Measurements from ENCODE around the gene SPRY1.

SPRY1 gene

DNA sequence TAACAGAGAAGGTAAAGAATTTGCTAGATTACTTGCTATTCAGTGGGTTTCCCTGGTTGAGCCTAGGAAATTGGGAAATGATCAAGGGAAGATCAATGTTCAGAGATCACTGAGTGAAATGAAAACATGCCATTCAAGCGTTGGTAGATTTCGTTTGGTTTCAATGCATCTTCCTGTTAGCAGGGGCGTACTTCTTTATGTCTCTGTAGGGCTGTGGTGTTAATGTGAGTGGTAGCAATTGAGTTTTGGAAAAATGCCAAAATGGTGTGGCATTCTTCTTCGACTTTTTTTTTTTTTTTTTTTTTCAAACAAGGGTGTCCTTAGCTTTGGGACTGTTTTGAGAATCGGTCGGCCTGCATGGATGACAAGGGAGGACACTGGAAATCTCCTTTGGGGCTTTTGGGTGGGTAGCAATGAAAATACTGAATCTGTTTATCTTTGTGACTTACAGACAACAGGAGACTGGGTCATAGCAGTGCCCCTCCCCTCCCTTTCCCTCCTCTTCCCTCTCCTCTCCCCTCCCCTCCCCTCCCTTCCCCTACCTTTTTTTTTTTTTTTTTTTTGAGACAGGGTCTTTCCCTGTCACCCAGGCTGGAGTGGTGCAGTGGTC is 50.4 kb downstream of the SPRY1 start:
- no peak for DNase-seq

DNA sequence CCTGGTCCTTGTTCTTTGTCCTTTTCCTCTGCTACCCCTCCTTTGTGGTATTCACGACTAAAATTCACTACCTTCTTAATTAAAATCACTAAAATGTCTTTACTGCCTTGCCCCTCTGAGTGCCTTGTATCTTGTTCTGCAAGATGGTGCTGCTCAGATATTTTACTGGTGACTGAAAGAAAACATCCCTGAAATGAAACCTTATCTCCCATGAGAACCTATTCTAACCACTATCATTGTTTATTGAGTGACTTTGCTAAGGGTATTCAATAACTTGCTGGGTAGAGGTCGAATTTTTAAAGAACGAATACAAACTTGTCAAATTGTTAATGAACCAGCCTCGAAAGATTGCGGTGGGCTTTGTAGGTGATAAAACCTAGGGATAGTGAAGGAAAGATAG is 52.8 kb downstream of the SPRY1 start:
- no peak for DNase-seq

DNA sequence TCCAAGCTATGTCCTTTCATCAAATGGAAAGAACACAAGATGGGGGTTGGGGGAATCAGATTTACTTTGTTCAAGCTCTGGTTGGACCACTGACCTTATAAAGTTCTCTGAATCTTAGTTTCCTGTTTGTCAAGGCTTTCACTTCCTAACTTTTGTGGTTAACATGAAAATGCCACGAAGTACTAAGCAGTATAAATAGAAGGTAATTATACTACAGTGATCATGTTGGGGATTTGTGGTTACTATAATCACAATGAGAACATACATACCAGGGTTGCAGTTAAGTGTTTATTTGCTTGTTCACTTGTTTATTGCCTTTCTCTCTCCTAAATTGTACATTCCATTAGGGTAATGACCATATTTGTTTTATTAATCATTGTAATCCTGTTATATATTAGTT is 53.2 kb downstream of the SPRY1 start:
- DNase-seq = no peak

DNA sequence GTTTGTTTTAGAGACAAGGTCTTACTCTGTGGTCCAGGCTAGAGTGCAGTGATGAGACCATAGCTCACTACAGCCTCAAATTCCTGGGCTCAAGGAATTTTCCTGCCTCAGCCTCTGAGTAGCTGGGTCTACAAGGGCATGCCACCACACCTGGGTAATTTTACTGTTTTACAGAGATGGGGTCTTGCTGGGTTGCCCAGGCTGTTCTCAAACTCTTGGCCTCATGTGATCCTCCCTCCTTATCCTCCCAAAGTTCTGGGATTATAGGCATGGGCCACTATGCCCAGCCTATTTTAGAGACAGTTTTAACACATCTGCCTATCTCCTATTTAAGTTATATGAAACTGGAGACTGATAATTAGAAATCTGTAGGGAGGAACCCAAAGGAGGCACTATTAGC is 53.8 kb downstream of the SPRY1 start:
- DNase-seq = no peak

DNA sequence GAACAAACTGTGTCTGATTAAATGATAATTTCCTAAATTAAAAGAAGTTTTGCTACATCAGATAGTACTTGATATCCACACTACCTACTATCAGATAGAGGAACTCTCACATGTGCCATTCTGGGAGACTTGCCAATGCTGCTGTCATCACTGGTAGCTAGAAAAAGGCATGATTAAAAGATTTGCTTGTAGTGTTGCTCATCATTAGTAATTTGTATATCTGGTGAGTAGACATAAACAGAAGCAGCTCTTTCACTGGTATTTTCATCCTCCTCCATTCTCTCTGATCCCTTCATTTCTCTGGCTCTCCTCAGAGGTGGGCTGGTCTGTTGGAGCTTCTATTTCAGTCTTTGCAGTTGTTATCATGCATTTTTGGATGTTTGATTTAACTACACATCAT is 56.0 kb downstream of the SPRY1 start:
- peak; percentile 58 for DNase-seq

DNA sequence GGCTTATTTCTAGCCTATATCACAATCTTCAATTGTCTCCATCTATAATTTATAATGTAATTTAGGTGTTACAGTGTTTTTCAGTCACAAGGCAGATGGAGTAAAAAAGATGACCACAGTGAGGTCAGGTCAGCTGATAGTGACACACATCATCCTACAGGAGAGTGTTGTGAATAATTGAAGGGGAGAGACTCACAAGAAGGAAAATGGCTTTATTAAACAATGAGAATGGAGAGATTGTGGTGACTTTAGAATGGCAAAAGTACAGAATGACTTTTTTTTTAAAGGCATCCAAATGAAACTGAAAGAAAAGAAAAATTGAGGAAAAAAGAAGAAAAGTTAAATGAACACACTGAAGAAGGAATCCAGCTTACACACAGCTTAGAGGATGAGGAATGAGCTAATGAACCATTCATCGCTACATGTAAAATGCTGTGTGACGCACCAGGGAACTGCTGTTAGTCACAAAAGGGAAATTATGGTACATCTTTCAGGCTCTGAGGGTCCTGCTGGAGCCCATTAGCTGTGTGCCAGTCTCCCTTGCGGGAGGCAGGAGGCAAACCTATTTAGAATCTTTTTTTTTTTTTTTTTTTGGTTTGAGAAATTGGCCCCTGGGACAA is 56.6 kb downstream of the SPRY1 start:
- no peak for DNase-seq

Data from GF-D8 (cell line).